Inflammatory macrophage (primary cell): ENCODE measurements around the gene MMP20.

Experiments
- DNase-seq, 2 donors: peaks; one replicate each; pipeline ENCODE4 v3.0.0-alpha.2; 2020 to 2022

Gene MMP20

DNA sequence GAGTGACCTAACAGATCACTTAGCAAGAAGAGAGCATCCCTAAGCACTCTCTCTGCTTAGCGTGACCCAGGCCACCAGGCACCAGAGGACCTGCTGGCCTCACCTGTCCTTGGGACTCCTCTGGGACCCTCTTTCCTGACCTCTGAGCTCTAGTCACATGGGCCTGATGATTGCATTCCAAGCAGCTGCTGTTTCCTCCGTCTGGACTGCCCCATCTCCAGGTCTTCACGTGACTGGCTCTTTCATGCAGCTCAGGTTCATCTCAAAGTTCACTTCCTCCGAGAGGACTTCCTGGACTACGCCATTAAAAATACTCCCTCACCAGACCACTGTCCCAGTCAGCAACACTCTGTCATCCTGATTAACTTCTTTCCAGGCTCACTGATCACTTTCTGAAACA lies 2.9 kb downstream of the MMP20 start:
- no peak for DNase-seq

DNA sequence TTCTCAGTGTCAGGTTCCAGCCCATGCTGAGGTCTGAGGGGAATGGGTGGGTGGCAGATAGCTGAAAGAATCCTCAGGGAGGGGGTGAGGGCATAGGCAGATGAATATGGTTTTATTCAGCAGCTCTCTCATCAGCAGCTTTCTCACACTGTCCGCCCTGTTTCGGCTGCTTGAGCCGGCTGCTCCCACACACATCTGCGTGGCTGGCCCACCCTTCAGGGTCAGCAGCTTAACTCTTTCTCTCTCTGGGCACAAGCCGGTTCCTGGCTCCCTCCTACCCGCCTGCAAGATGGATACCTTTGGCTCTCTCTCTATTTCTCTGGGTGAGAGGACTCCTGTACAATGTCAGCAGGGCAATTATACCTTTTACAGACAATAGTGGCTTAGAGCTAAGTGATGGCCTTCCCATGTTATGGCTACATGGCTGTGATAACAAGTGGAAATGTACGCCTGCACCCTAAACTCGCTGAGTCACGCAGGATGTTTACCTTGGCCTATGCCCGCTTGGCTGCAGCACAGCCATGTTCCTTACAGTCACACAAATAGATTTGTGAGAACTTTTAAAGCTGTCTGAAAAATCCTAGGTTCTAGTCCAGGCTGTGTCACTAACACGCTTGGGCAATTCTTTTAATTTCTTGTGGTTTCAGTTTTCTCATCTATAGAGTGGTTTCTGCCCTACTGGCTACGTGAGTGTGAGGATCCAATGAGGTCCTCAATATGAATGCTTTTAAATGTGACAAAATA lies 4.1 kb downstream of the MMP20 start:
- no peak for DNase-seq

DNA sequence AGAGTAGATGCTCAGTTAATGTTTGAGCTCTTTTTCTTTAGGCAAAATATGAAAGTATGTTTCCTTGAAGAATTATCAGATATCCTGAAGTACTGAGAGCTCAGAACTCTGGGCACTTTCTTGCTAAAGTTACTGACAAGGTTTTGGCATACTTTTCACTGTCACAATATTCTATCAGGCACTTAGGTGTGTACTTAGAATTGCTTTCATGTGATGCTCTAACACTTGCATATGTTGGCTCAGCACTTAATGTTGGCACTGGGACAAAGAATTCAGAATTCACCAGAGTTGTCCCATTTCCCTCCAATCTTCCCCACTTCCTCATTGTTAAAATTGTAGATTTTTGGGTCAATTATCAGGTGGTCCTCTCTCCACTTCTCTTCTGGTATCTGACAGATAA lies 5.0 kb downstream of the MMP20 start:
- no peak for DNase-seq

DNA sequence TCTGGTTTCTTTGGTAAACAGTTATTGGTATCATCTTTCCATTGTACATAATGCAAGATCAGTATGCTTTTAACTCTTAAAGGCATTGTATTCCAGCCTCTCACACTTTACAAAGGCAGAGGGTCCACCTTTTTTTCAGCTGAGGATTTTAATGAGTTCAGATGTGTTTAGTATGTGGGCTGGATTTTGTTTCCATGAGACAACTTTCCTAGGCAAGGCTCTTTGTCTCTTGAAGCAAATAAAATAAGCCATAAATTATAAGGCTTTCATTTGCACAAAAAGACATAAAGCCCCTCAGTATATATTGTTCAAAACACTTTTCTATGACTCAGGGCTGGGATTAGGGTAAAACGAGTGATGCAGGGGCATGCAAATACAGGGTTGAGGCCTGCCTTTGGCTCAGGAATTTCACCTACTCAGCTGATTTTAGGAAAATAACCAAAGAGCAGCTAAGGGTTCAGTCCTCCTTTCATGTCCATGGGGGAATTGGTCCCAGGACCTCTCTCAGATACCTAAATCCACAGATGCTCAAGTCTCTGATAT lies 7.6 kb downstream of the MMP20 start:
- DNase-seq, result no peak

DNA sequence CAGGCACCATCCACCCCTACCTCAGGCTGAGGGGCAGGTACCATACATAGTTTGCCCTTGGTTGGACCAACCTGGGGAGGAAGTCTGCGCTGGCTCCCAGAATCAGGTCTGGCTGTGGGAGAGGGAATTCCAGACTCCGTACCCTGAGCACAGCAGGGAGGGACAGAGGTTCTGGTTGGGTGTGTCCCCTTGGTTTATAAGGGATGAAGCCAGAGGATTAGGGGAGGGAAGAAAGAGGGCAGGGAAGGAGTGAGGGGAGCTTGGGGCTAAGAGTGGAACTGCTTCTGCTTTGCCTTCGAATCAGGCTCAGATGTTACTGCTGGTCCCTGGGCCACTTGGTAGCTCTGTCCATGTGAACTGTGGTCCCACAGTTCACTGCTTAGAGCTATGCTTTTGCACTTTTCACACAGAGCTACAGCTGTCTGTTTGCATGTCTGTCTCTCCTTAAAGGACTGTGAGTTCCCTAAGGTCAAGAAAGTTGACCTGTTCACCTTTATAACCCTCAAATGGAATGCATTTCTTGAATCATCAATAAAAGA lies 9.2 kb downstream of the MMP20 start:
- no peak for DNase-seq

DNA sequence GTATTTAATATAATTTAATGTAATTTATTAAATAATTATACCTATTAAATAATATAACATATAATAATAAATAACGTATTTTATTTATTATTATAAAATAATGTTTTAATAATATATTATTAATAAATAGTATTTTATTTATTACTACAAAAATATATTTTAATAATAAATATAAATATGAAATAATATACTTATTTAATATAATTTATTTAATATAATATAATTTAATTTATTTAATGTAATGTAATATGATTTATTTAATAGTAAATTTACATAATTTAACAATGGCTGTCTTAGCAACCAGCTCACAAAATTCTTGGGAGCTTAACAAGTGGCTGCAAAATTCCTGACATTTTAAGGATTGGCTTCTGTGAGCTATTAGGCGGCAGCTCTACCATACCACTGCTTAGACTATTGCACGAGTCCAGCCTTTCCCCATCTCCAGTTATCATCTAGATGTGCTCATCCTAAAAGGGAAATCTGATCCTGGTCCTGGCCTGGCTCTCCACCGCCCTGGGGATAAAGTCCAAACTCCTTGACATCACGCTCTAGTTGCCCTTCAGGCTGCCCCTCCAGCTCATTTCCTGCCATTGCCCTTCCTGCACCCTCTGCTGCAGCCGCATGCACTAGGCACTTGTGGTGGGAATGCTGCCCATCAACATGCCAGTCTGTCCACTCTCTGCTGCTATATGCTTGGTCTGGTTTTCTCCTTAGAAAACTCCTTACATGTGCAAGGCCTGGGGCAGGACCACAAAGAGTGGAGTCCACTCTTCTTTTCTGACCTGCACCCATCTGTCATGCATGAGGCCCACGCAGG lies 9.8 kb downstream of the MMP20 start:
- no peak for DNase-seq

DNA sequence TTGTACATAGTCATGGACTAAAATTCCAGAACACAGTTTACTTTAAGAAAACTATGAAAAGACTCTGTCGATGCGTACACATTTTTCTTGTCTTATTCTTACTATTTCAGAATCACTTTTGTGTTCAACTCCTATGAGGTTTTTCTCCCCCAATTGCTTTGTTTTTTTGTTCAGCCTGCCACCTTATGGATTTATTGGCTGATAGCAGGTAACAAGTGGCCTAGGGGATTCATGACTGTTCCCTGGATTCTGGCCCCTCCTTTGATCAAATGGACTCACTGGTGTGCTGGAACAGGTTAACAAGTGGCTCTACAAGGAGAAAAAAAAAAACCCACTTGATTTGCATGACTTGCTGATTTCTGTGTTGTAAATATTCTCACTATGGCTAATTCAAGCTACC lies 10.6 kb downstream of the MMP20 start:
- no peak for DNase-seq

DNA sequence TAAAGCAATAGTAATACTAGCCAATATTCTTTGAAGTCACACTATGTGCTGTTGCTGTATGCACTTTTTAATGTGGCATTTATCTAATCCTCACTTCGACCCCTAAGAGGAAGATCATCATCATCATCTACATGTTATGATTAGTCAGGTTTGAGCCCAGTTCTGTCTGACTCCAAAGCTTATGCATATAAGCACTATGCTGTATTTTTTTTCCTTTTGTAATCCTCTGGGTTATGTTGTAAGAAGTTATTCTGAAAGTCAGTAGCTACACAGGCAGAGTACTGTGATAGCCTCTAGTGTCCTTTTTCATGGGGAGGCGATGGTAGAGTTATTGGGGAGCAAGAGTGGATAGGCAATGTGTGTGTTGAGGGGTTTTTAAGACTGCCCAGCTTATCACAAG lies 11.1 kb downstream of the MMP20 start:
- peak in 1 of 2 donors; percentile 35 for DNase-seq

DNA sequence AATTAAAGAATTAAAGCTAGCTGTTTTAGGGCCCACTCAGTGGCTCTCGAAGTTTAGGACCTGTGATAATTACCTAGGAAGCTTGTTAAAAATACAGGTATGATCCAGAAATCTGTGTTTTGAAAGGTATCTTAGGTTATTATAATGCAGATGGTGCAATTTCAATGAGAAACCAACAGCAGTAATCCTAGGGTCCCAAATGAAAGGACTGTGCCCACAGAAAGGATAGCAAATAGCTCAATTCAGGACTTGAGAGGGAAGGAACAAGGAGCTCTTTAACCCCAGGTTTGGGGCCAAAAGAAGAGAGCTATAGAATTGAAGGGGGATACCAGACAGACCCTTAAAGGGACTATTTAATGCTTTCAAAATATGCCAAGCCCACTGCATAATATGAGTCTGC lies 11.7 kb downstream of the MMP20 start:
- DNase-seq, result no peak

DNA sequence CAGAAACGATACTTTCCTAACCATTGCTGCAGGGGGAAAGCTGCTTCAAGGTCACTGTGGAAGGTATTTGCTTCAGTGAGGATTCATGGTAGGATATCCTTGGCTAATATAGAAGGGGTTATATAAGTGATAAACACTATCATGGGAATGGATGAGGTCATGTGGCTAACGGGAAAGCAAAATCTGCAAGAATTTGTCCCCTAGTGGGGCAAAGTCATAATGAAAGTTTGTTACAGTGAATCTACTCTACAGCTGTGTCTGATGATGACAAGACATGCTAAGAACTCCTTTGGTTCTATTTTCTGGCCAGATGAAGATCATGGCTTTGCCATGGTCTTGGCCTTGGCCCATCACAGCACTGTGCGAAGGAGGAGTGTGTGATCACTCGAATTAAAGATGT lies 13.8 kb downstream of the MMP20 start:
- DNase-seq, result no peak

DNA sequence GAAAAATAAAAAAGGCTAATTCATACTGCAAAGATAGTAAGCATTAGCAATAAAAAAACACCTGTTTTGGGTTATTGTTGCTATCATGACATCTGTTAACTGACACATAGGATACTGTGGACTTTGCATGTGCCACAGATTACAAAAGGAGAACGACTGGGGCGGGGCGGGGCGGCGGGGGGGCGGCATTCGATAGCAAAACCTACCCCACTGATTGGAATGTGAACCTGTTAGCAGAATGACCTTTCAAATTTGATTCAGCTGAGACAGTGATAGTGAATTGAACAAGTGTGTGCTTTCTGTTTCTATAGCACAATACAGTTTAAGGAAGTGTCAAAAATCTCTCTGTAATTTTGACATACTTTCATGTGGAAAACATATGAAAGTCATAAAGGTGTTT lies 14.9 kb downstream of the MMP20 start:
- no peak for DNase-seq

DNA sequence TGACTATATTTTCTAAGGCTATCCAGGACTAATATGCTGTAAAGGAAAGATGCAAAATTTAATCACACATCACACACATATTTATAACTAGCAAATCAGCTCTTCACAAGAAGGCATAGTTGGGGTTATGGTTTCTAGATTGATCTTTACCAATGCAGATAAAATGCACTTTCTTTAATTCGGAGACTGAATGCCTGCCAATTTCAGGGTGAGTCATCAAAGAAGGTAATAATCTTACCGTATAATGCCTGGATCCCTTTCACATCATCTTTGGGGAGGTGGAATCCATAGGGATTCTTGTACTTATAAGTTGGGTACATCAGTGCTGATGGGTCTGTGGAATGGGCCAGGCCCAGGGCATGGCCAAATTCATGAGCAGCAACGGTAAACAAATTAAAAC lies 16.4 kb downstream of the MMP20 start:
- DNase-seq, result no peak

DNA sequence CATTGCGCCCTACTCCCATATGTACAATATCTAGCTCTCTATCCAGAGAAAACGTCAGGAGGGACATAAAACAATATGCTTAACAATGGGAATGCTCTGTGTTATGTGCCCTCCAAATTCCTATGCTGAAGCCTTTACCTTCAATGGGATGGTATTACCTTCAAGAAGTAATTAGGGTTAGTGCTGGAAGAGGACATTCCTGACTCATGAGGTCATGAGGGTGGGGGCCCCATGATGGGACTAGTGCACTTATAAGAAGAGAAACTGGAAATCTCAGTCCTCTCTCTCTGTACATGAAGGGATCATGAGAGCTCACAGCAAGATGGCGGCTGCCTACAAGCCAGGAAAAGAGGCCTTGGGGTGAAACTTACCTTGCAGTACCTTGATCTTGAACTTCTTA lies 20.3 kb downstream of the MMP20 start:
- DNase-seq, result no peak

DNA sequence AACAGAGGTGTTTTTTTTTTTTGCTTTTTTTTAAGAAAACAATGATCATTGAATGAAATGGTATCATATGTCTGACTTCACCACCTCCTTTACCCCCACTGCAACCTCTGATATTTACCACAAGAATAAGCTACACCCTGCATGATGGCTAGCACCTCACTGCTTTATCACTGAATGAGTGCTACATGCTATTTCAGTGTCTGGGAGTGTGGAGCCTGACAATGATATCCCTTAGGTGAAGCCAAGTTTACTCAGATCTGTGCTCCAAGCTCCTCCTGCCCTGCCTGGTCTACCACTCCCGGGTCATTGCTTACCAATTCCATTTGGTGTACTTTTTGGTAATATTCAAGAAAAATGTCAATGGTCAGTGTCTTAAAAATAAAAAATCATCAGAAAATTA lies 21.1 kb downstream of the MMP20 start:
- no peak for DNase-seq

DNA sequence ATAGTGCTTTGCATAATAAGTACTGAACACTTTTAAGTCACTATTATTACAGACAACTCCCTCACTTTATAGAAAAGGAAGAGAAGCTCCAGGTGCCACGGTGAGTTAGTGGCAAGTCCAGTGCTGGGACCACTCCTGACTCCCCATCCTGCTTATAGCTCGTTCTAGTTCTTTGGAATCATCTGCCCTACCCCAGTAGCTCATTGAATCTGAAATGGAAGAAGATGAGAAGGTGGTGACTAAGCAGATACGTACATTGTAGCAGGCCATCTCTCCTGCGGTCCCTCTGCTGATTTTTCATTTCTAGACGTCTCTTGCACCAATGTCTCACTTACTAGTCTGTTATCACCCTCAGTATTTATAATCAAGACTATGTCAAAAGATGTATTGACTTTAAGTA lies 21.6 kb downstream of the MMP20 start:
- DNase-seq, result no peak

DNA sequence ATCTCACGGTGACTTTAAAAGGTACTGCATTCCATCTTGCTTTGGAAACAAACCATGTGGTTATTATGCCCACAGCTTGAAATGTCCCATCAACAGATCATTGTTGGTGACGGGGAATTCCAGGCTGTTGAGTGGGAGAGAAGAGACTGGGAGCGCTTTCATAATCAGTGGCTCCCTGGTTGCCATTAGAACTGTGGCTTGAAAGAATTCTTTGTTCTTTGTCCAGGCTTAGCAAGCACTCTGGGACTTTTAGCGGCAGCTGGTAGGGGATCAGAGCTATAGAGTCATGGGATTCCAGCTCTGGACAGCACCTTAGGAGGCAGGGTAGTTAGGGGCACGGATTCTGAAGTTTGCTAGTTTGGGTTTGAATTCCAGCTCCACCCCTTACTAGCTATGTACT lies 22.0 kb downstream of the MMP20 start:
- peak in 1 of 2 donors; percentile 24 for DNase-seq

DNA sequence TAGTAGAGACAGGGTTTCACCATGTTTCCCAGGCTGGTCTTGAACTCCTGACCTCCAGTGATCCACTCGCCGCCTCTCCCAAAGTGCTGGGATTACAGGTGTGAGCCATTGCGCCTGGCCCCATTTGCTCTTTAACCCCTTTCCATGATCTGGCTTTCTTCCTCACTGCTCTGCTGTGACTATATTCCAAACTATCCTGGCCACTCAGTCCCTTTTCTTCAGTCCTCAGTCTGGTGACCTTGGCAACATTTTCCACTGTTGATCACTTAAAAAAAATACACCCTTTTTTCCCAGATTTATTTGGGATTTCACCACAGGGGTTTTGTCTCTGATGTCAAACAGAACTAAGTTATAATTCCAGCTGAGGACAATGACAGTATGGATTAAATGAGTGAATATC lies 24.5 kb downstream of the MMP20 start:
- no peak for DNase-seq

DNA sequence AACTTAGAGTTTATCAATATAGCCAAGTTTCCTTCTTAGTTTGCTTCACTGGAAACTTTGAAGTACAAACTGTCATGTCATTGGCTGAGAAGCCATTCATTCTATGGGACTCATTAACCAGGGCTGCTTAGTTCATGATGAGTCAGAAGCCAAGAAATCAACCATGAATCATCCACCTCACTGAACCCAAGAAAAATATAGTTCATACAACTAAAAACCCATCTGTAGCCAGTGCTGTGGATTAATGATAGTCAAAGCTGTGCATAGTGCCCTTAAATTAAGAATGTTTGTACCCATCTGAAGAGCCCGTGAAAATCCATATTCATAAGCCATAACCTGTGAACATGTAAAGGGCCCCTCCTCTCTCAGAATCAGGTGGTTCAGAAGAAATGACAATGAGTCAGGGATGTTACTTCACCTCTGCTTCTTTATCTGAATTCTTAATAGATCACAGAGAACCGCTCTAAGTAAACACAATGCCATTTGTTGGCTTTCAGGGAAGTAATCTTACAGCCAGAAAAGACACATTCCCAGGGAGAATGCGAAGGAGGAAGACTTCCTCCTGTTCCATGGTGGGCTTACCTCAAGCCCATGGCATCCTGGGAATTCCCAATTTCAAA lies 25.4 kb downstream of the MMP20 start:
- peak; percentile 78 to 82 for DNase-seq

DNA sequence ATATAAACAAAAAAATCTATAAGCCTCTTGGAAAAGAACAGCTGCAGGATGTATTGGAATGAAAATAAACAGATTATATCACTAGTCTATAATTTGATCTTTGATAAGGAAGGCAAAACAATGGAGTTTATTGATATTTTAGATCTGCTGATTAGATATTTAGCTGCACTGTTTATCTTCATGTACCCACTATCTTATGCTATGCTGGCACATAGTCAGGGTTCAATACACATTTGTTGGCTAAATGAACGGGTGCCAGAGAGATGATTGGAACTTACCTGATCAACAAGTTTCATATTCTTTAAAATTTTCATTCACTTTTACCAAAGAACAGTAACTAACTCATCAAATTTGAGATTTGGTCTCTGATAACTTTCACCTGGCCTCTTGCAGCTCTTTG lies 26.9 kb downstream of the MMP20 start:
- no peak for DNase-seq

DNA sequence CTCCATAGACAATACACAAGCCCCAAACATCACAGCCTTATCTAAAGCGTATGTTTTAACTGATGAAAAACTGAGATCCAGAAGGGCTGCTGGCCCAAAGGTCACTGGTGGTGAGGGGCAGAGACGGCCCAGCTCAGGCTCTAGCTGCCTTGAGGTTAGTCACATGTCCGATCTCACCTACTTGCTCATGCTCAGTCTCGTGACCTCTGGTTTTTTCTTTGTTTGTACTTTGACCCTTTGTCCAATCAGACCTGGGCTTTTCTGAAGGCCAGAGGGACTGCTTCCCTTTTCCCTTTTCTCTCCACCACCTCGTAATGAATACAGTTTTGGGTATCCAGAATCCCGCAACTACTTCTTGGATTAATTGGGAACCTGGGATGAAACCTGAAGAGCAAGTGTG lies 28.6 kb downstream of the MMP20 start:
- DNase-seq, result no peak

DNA sequence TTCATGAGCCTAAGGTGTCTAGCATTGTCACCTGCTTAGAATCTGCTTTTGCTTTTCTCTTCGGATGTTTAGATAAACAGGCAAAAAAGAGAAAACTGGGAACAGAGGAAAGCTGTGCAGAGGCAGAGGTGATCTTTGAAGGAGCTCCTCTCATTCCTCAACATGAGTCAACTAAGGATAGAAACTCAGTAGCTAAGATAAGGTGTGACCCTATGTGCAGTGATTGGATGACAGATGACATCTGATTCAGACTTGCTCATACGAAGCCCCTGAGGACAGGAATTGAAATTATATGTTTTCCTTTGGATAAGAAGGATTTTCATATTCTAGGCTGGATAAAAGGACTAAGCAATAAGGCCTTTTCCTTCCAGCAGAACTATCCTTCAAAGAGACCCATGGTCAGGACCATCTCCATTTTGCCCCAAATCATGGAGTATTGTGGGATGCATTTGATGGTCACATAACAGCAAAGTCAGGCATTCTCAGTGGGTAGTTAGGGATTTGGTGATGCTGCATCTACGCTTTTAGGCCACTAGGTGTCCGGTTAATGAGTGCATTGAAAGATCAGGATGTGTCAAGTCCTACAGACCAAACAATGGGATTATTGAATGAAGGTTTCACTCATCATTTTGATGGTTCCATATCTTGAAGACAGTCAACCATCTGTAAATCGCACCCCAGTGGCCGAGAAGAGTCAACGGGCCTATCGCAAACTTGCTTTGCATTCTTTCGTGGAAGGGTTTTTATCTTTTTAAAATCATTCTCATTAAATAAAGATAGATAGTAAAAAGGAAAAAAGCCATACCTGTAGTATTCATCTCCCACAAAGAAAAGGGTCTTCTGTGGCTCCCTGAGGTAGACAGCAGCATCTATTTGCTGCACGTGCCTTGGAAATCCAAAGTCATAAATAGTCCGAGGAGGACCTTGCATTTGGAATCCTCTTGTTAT lies 32.2 kb downstream of the MMP20 start:
- peak in 1 of 2 donors; percentile 23 for DNase-seq

DNA sequence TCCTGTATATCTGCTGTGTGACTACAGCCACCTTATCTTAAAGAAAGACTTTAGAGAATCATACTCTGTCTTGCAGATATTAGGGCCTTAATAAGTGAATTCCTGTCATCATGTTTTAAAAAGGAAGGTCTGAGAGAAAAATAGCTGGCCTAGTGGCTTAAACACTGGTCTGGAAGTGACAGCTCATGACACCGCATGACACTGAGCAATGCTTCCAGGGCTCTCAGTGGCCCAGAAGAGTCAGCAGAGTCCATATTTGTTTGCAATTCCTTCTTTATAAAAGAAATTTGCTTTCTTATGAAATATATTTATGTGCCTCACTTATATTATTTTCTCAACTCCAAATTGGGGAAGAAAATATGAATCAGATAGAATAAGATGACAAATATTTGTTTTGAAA lies 33.0 kb downstream of the MMP20 start:
- peak; percentile 64 to 87 for DNase-seq
